Skin of body (tissue), 2 donors: Measurements from ENCODE around the gene ACVRL1. TPM values are rescaled to one million over a fixed set of nuclear protein-coding genes. Genes with fewer than 3 reads are reported as not detected.

ENCODE experiments used
- DNase-seq: peaks from one replicate; lab custom pipeline; 2025; lab: John Stamatoyannopoulos, UW
- total RNA-seq: library from RNA; depleted of rRNA; stranded (reverse); fragments of >200 nt; gene quantifications from one replicate; pipeline ENCODE4 v1.2.3, GENCODE V29; 2014

Gene ACVRL1
- total RNA-seq: 46.8 TPM

DNA sequence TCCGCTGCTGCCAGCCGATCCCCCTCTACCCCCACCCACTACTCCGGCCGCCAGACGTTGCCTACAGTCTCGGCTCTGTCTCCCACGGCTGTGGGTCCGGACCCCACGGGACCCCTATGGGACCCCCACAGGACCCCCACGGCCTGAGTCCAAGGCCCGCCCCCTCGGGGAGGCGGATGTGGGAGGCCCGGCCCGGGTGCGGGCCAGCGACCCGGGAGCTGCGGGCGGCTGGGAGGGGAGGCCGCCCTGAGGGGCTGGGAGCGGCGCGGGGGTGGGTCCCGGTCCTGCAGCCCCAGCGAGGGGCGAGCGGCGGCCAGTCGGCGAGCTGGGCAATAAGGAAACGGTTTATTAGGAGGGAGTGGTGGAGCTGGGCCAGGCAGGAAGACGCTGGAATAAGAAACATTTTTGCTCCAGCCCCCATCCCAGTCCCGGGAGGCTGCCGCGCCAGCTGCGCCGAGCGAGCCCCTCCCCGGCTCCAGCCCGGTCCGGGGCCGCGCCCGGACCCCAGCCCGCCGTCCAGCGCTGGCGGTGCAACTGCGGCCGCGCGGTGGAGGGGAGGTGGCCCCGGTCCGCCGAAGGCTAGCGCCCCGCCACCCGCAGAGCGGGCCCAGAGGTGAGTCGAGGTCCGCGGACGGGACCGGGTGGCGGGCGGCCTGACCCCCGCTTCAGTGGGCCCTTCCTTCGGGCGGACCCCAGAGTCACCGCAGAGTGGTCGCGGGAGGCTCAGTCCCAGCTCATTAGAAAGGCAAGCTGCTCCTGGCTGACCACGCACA lies at the start of gene ACVRL1:
ACVRL1 (plus strand) TSS at position 422 of the 773 bp plus-strand sequence. CDS start 4,971 bp downstream, outside the sequence.
- peak; percentile 31 for DNase-seq

DNA sequence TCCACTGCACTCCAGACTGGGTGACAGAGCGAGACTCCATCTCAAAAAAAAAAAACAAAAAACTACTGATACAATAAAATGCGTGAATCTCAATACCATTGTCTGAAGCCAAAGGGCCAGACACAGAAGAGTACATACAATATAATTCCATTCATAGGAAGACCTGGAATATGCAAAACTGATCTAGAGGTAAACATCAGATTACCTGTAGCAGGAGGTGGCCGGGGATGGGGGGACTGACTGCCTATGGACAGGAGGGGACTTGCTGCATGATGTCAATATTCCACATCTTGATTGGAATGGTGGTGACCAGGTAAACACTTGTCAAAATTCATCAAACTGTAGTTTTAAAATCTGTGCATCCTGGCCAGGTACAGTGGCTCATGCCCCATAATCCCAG lies 46.3 kb upstream of the ACVRL1 start:
- no peak for DNase-seq

DNA sequence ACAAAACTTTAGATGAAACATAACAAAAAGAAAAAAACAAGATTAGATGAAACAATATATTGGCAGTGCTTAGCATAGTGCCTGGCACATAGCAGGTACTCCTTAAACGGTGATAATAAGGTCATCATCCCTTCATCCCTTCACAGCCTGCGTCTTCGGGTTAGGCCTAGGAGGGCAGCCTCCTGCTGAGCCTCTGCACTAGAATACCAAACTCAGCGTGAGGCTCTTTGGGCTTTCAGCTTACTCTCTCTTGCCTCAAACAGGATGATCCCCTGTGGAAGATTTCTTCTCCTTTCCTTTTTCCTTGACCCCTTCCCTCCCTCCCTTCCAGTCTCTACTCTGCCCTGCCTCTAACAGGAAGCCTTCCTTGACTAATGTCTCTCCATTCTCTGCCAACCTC lies 44.4 kb upstream of the ACVRL1 start:
- DNase-seq: no peak

DNA sequence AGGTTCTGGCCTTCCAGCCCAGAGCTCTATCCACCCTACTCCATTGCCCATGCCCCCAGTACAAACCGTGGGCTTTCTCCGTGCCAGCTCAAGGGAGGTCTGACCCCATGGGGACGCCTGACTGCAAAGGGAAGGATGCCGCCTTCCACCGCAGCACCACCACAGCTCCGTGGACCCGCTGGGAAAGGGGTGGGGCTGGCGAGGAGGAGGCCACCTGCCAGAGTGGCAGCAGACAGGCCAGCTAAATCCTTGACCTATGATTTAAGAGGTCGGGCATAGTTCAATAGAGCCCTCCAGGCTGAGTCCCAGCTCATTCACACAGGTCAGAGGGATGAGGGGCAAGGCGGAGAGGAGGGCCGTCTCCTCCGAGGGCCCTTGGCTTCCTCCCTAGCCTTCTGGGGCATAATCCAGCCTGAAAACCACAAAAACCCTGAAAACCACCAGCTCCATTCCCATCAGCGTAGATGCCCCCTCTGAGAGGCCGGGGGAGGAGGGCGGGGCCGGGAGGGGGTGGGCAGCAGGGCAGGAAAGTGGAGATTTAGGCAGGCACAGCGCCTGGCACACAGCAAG lies 43.9 kb upstream of the ACVRL1 start:
- no peak for DNase-seq

DNA sequence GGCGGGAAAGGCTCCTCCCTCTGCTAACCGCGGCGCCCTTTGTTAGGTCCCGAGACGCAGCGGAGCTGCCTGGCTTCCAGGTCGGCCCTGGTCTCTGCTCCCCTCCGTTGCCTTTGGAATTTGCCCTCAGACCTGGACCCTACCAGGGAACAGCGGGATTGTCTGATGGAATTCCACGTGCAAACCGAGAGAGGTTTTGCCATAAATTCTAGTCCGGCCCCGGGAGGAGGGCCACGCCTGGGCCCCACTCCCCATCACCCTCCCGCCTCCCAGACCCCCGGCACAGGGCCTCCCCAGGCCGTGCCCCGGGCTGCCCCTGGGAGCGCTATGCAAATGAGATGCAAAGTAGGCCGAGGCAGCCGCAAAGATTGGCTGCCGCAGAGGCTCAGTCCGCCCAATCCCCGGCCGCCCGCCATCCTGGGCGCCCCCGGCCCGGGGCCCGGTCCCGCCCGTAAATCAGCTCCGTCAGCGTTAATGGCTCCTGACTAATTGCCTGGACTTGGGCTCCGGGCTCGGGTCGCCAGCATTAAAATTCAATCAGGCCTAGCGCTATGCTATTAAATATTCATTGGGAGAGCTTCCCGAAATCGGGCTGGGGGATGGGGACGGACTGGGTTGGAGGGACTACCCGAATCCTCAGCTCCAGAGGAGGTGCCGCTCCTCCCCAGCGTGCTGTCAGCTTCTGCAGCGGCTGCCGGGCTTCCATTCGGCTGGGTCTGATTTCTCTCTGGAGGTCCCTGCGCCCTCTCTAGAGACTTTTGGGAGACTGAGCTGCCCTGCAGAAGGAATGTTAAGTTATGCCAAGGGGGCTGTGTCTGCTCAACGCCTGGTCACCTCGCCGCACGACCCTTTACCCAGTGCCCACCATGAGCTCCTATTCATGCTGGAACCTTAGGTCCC lies 43.1 kb upstream of the ACVRL1 start:
- DNase-seq: peak; percentile 34

DNA sequence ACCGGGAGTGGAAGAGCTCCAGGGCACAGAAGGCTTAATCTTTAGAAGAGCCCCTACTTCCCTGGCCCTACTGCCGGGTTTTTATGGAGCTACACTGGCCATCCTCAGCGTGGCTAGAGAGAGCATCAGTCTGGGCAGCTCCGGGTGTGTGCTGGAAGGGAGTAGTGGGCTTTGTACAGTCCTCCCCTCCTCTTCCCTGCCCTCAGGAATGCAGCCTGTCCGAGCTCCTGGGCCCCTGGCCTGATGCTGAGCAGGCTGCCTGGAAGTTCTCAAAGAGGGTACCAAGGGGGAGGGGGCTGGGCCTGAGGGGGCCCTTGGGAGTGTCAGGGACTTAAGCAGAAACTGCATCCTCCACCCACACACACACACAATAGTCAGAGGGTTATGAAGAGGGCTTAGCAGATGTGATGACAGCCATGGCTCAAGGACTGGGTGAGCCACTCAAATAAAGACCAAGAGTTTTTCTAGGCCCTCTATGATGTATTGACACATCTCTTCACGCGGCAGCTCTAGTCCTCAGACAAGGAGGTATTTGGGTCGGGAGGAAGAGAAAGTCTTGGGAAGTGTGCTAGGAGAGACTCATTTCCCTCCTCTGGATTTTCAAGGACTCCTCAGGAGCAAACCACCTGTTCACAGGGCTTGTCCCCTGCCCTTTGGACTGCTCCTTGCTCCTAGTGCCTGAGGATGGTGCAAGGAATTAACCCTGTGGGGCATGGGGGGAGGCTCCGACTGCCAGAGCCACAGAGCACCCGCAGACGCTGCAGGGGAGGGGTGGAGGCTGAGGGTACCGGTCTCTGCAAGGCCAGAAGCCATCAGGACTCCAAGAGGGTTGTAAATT lies 42.3 kb upstream of the ACVRL1 start:
- no peak for DNase-seq

DNA sequence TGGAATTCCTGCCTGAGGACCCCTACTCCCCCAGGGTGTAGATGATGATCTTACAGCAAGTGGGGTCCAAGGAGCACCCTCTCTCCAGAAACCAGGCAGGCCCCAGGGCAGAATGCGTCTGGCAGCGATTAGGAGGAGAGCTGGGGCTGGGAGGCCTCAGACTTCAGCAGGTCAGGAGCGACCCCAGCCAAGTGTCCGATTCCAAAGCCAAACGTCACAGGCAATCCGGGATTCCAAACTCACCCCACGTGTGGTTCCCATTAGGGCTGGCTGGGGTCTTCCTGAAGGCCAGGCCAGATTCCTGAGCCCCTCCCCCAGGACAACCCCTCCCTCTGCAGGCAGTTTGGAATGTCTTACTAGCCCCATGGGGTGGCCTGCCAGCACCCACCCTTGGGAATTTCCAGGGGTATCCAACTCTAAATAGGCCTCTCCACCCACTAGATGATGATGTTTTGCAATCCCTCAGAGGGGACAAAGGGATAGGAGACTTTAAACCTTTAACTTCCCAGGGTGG lies 41.5 kb upstream of the ACVRL1 start:
- DNase-seq: no peak

DNA sequence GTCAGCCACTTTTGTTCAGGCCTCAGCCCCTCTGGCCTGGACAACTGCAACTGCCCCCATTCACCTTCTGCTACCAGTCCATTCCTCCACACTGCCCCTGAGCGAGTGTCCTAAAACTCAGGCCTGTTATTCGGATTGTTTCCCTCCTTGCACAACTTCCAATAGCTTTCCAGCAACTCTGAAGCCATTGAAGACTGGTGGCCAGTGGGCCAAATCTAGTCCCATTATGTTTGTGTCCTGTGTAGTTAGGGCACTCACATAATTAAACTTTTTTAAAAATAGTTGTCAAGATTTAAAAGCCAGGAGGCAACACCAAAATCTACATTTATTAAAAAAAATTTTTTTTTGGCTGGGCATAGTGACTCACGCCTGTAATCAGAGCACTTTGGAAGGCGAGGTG lies 41.0 kb upstream of the ACVRL1 start:
- no peak for DNase-seq

DNA sequence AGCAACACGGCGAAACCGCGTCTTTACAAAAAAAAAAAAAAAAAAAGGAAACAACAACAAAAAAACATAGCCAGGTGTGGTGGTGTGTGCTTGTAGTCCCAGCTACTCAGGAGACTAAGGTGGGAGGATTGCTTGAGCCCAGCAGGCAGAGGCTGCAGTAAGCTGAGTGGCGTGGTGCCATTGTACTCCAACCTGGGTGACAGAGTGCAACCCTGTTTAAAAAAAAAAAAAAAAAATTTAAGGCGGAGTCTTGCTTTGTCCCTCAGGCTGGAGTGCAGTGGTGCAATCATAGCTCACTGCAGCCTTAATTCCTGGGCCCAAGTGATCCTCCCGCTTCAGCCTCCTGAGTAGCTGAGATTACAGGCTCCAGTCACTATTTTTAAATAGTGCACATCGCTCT lies 40.5 kb upstream of the ACVRL1 start:
- no peak for DNase-seq

DNA sequence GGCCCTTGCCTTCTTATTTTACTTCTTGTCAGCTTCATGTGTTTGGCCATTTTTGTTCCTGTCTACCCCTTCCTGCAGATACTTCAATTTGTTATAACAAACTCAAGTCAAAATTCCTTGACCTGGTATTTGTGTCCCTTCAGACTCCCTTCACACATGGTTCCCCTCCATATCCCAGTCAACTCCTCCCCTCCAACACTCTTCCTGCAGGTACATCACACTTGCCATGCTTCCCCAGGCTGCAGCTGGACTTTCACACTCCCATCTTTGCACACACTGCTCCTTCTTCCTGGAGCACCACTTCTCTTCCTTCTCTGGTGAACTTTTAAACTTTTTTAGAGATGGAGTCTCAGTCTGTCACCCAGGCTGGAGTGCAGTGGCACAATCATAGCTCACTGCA lies 39.9 kb upstream of the ACVRL1 start:
- DNase-seq: no peak

DNA sequence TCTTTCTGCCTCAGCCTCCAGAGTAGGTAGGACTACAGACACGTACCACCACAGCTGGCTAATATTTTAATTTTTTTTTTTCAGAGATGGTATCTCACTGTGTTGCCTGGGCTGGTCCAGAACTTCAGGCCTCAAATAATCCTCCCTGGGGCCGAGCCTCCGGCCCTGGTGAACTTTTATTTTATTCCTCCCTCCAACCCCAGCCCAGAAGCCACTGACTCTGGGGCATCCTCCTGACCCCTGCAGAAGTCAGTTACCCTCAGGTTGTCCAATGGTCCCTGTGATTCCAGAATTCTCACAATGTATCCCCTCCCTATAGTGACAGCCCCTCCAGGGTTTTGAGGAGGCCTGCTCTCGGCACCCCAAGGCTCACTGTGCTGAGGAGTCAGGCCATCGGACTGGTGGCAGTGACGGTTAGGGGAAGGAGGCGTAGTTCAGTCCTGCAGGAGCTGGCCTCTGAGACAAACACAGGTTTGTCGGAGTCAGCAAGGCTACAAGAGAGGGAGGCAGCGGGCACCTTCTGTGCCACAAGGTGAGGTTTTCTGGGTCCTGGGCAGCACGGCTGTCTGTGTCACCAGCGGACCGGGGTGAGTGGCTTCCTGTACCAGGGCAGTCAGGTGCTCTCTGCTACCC lies 39.4 kb upstream of the ACVRL1 start:
- no peak for DNase-seq

DNA sequence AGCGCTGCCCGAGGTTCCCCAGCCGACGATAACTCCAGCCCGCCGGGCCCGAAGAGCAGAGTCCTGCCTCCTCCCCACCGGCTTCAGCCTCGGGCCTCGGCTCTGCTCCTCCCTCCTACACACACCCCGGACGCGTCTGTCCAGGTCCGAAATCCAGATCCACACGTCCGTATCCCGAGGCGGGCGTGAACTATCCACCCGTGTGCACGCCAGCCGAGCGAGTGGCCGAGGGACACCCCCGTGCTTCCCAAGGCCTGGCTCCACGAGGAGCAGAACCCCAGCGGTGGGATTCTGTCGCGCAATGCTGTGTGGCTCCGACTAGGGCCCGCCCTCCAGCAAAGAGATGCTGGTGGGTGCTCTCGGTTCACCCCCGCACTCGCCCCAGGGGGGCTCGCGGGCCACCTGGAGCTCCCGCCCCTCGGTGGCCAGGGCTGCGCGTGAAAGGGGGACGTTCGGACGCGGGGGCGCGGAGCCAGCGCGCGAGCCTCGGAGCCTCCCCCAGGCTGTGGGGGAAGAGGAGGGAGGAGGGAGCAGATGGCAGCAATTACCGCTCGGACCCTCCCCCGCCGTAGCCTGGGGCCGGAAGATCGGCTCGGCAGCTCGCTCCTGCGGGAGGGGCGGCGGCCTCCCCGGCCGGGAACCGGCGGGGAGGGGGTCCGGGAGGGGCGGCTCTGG lies 38.3 kb upstream of the ACVRL1 start:
- DNase-seq: no peak

DNA sequence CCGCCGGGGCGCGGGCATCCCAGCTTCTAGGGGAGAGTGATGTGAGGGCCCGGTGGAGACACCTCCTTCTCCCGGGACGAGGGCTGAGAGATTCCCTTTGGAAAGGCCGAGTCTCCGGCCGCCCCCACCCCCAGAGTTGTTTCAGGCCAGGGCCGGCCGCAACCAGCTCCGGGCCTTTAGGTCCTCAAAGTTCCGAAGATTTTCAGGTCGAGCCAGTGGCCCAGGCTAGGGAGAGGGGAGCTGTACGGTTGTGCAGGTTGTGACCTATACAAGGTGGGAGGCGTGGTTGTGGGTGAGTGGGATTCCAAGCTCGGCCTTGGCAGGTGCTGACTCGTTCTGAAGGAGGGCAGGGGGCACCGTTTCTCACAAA lies 37.8 kb upstream of the ACVRL1 start:
- no peak for DNase-seq

DNA sequence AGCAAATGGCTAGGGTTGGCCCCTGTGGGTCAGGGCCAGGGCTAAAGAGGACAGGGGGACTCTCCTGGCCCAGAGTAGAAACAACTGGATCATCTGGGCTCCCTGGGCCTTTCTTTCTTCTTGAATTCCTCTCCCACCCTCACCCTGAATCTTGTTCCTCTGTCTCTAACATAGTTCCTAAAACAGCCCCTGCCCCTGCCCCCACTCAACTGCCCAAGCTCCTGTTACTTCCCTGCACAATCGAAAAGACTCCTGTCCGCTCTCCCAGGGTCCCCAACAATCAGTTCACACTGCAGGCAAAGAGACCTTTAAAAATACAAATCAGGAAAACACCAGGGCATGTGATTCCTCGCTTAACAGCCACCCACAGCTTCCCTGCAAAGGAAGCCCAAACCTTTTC lies 37.4 kb upstream of the ACVRL1 start:
- DNase-seq: no peak

DNA sequence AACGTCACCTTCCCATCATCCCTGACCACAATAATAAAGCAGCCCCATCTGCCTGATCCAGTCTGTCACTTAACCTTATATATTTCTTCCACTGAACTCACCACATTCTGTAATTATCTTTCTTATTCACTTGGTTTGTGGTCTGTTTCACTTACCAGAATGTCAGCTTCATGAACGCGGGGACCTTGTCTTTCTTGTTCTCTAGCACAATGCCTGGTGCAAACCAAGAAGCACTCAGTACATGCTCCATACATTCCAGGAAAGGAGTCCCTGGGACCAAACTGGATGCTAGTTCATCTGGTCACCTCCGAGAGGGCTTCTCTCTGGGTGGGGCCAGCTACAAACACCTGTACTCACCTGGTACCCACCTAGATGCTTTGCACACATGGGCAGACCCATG lies 36.8 kb upstream of the ACVRL1 start:
- no peak for DNase-seq

DNA sequence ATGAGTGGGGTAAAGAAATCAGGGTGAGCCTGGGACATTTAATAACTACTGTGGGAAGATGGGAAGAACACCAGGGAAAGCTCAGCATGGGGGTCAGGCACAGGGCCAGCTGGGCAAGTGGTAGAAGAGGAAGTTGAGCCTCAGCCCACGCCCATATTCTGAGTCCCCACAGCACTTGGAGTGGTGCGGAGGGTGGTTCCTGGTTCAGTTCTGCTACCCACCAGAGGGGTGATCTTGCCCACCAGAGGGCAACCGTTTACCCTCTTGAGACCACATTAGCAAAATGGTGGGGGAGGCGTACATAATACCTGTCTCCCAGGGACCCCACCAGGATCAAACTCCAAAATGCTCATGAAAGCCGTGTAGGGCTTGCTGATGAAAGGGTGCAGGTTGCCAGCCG lies 36.2 kb upstream of the ACVRL1 start:
- DNase-seq: no peak

DNA sequence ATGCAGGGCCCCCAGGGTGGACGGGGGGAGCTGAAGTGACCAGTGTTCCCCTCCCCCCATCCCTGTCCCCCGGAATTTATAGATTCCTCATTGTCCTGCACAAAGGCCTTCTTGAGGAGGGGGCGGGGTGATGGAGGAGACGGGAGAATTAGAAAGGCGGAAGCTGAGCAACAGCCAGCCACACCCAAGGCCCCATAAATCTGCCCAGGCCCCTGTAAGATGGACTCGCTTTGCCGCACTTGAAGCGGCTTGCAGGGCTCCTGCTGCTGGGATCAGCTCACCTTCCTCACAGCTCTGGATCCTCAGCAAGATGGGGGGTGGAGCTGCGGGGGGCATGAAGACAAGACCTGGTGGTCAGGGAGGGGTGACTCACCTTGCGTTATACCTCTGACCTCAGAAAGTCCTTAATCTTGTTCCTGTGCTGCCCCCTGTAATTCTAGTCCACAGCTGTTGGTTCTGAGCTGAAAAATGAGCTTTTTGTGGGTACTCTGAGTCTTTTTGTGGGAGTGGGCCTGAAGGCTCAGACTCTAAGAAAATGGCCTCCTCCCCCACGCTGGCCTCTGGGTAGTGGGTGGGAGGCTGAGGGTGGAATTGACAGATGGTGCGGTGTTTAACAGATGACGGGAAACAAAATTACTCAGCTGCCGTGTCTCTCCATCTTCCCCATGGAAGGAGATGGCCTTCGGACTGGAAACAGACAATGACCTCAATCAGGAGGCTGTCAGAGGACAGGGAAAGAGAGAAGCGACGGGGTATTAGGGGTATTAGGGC lies 35.2 kb upstream of the ACVRL1 start:
- no peak for DNase-seq

DNA sequence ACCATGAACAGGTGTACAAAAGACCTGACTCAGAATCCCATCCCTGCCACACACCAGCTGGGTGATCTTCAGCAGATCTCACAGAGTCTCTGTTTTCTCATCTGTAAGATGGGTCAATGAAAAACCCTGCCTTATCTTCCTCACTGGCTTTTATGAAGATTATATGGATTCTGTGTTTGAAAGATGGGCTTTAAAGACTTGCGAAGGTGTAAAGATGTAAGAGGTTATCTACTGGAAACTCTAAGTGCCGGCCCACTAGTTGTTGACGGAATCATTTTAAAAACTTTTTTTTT lies 34.7 kb upstream of the ACVRL1 start:
- DNase-seq: no peak

DNA sequence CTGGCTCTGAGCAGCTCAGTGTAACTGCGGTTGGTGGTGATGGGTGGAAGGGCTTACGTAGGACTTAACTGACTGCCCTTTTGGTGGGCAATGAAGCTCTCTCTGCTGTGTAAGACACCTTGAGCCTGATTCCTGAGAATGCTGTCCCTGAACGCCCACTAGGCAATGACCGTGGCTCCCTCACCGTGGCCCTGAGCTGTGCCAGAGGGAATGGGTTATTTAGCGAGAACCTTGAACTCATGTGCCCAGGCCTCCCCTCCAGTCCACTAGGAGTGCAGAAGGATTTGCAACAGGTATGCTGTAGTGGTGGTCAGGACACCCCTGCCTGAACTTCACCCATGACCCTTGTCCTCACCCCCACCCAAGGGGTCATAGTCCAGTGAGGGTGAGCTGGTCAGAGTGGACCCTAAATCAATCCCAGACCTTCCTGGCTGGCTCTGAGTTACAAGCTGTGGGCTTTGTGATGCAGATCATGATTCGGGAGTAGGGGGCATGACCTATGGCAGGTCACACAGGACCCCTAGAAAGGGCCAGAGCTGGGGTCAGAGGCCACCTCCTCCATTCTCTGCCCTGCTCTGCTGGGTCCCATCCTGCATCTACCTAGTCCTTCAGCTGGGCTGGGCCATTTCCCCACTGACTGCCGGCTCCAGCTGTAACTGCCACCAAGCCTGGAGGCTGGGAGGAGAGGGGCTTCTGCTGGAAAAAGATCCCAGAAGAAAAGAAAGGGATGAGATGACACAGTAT lies 33.9 kb upstream of the ACVRL1 start:
- no peak for DNase-seq
